HL-60/S4 treated with phorbol 12-myristate 13-acetate at 8.2 ng/mL for 4 days and 3 days (cell line): ENCODE measurements around the gene MPP3.

Experiments used
- in situ Hi-C: fragments of 300-500 bp; cut with MboI; formaldehyde crosslinking; loops from 2 replicates; pipeline ENCODE4 v1.15.0; 2022; ENCODE audit warnings: low sequenced_read_pairs

Gene MPP3

DNA sequence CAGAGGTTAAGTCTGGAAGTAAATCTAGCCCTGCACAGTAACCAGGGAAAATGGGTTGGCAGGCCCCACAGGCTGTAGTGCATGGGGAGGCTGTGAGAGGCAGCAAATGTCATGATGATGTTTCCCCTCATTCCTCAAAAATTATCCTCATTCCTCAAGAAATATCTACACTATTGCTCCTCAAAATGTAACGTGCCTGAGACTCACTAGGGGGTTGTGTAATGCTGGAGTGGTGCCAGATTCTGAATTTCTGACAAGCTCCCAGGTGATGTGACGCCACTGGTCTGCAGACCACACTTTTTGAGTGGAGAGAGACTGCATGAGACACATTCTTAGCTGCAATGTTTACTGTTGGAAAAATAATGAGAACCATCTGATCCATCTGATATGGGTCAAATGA is 1.2 kb upstream of the MPP3 start:
- in situ Hi-C loops: no loop called here

DNA sequence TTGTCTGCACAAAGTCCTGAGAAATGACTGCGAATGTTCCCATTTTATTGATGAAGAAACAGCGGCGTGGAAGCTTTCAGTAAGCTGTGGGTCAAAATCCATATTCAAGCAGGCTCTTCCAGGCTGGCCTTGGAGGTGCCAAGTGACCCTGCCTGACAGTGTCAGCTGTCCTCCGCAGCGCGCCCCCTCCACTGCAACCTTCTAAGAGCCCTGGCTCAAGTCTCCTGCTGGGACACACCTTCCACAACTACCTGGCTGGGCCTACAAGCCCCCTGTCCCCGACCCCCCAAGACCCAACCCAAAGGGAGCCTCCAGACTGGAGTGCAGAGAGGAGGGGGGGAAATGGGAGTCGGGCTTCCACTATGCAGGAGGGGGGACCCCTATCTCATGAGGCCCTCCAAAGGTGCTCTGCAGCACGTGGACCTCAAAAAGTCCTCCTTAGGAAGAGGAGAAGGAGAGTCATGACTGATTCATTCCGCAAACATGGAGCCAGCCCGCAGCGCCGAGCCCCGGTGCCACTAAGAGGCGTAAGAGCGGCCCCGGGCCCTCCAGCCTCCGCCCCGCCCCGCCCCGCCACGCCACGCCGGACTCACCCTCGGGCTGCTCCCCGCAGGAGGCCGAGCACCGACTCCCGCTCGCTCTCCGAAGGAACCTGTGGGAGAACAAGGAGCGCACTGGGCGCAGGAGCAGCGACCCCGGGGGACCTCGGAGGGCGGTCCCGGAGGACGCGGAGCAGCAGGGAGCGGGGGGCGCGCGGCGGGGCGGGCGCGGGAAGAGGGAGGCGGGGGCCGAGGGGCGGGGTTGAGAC is 574 bp downstream of the MPP3 start:
- in situ Hi-C loops: no loop called here

DNA sequence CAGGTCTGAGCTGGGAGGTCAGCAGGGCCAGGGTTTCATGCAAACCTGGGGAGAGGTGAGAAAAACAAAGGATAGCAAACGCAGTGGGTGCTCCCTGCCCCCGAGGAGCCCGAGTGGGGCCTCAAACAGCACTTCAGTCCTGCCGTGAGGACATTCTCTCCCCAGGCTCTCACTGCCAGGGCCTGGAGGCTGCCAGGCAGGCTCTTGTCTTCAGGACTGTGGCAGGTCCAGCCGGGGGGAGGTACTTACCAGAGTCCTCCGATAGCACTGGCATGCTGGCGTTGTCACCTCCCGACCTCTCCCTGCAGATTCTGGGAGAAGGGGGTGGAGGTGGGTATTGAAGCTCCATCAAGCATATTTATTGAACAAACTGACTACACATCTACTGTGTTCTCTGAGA is 1.3 kb downstream of the MPP3 start:
- in situ Hi-C loops: no loop called here

DNA sequence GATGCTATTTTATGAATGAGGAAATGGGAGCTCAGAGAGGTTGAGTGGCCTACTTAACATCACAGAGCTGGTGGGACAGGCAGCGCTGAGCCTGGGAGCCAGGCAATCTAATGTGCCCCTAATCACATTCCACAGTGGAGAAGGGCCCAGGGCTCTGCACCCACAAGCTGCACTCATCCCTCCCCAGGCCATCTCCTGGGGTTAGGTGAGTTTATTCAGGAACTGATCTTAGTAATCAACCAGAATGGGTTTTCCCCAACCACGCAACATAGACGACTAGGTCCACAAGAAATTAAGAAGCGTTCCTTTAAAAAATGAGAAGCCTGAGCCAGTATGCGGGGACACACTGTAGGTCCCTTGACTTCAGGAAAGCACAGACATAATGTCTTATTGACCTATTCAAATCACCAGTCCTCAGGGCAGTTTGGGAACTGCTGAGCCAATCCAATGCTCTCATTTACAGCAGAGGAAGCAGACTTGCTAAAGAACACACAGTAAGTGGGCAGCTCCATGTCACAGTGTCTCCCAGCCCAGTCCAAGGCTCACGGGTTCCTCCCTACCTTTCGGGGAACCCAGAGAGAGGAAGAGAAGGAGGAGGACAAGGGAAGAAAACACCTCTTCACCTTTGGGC is 2.3 kb downstream of the MPP3 start:
- in situ Hi-C loops: no loop called here

DNA sequence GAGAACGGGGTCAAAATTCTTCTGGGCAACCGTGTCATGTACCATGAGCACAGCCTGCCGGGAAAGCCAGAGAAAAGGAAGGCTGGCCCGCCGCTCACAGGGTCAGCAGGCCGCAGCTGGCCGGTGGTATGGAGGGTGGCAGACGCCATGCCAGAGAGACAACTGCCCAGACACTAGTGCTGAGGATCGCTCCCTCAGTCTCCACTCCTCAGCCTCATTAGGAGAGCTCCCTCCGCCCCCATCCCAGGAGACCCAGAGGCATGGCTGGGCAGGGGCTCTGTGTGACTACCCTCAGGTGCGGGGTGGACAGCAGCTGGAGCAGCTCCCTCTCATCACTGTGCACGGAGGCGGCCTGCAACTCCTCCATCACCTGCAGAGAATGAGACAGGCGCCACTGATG is 3.2 kb downstream of the MPP3 start:
- in situ Hi-C loops: no loop called here

DNA sequence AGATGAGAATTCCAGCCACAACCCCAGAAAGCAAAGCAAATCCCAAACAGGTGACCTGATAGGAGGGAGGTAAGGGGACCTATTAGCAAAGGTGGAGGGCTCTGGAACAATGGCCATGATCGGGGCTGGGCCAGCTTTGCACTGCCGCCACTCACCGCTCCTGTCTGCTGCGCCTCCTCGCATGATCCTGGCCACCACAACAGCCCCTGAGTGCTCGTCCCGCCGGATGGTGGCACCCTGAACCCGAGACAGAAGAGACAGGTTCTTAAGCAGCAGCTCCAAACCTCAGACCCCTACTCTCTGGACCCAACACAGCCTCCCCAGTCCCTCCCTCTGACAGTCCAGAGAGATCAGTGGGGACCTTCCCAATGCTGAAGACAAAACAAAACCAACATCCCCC is 5.3 kb downstream of the MPP3 start:
- in situ Hi-C loops: no loop called here

DNA sequence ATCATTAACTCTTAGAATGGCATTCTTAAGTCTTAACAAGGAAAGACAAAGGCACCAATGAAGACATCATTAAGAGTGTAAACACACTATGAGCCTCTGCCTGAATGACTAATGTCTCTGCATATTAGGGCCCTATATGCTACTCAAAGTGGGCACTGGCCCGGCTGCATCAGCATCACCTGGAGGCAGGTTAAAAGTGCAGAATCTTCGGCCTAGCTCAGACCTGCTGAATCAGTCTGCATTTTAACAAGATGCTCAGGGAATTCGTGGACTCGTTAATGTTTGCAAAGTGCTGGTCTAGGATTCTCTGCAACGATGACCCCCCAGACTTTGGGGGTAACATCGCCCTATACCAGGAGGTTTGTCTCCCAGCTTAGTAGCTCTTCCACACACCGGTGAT is 6.7 kb downstream of the MPP3 start:
- in situ Hi-C loops: no loop called here

DNA sequence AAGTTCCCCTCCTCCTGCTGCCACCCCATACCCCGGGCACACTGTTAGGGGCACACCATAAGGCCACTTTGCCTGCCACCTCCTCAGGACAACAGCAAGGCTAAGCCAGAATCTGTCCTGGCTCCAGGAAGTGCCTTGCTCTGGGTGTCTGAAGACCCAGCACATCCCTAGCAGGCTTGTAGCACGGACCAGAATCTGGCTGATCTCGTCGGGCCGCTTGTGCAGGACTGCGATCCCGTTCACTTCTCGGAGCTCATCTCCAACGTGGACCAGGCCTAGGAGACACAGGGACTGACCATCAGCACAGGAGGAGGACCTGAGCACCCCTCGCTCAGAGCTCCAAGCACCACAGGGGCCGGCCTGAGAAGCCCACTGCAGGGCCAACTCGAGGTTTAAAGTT is 7.4 kb downstream of the MPP3 start:
- in situ Hi-C loops: no loop called here

DNA sequence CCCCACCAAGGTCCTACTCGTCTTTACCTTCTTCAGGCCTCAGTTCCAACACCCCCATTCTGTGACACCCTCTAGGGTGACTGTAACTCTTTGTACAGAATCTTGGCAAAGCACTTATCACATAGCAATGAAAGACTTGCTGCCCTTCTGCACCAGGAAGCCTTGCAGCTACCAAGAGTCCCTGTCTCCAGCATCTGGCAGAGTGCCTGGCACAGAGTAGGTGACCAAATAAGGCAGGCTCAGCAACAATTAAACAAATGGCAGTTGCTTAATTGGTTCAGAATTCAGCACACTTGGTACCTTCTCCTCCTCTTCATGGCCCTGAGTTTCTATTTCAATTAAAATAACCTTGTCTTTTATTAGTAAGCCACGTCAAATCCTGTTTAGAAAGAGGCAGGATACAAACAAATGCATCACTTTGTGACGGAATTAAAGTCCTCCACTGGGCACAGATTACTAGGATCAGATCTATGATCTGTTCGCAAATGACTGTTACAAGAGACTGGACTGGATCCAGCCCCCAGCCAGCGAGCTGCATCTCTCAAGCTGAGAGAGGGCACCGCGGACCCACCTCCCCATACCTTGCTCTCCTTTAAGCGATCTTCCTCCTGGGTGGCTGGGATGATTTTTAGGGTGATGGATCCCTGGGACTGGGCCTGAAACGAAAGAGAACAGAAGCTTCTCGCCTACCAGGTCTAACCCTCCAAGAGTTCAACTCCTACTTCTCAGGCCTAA is 9.4 kb downstream of the MPP3 start:
- in situ Hi-C loops: no loop called here

DNA sequence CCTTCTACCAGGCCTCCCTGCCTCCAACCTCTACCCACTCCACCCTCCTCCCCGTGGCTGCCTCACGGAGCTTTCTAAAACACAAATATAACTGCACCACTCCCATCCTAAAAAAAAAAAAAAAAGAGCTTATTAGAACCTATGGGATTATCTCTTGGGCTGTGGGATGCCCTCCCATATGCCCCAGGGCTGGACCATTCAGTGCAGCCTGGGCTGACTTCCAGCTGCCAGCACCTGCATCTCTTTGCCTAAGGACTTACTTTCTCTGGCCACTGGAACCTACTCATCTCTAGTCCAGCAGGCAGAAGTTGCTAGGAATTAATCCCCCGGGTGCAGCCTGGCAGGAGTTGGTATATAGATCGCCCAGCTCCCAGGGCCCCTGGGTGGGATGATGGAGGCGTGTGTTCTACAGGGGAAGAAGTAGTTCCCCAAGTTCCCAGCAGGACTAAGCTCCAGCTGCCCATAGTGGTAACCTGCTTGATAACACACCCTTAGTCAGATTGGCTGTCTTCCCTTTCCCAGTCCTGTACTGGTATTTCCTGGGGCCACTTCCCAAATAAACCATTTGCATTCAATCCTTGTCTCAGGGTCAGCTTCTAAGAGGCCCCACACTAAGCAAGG is 10.3 kb downstream of the MPP3 start:
- in situ Hi-C loops: no loop called here

DNA sequence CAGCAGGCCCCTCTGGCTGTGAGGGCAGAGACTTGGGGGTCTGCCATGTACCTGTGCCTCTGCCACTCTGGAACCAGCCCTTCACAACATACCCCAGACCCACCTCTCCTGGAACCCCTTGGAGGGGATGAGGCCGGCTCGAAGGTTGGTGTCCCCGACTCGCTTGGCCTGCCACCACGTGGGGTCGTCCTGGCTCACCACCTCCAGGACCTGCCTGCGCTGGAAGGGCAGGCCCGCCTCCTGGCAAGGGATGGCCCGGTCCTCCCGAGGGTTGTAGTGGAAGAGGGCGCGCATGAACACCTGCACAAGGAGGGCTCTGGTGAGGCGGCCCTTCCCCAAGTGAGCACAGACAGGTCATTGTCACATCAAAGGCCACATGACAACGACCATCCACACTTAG is 12.2 kb downstream of the MPP3 start:
- in situ Hi-C loops: no loop called here

DNA sequence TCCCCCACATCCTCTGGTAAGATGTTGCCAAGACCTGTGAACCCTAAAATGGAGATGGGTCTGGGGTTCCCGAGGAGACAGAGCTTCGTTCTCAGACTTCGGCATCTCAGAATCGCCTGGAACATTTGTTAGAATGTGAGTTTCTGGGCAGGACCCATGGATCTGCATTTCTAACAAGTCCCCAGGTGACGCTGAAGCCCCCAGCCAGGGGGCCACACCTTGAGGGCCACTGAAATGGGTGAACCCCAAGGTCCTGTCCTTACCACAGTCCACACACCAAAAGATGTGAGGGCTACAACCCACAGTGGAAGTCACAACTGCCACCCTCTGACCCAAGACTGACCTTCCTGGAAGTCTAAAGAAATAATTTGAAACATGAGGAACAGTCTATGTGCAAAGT is 14.0 kb downstream of the MPP3 start:
- in situ Hi-C loops: no loop called here

DNA sequence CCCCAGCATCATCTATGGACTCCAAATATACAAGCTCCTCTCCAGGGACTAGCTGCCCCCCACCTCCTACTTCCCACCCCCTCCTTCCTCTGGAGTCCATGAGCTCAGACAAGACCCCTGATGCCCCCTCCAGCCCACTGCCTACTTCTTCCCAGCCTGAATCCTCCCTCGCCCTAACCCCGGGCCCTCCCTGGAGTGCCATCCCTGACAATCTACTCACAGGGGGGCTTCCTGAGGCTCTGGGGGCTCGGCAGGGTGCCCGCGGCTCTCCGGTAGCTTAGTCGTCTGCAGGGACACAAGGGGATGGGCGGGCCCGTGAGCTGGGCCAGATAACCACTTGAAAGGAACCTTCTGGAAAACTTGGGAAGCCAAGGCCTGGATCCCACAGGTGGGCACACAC is 15.1 kb downstream of the MPP3 start:
- in situ Hi-C loops: no loop called here

DNA sequence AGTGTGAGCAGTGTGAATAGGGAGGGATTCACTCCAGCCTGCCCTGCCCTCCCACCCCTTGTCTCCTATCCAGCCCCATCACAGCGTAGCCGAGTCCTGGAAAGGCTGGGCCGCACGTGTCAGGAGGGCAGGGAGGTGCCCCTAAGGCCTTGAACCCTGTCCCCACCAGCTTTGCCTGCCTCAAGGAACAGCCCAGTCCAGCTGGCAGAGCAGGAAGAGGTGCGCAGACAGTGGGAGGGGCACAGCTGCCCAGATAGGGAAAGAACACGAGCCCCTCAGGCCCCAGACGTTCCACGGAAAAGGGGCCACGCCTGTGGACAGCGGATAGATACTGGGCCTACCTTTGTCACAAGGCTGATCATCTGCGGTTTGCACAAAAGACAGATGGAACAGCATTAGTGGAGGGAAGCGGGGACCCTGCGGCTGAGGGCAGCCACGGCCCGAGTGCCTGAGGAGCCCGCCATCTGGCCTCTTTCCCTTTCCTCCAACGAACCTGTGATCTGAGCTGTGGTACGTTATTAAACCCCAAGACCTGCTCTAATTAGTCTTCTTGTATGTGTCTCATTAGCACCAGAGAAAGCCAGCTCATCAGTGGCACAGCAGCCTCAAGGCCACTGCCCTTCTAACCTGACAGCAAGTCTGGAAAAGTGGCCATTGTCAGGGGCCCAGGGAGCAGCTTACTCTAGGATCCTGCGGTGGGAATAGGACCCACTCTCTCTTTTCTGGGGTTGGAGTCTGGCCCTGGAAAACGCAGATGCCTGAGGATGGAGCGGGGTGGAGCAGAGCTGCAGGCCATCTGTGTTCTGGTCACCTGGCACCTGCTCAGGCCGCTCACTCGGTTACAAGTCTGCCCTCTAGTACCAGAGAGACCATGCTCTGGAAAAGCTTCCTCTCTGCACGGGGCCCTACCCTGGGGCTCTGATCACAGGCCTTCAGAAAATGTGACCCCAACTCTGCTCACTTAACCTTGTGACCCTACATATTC is 16.3 kb downstream of the MPP3 start:
- in situ Hi-C loops: no loop called here

DNA sequence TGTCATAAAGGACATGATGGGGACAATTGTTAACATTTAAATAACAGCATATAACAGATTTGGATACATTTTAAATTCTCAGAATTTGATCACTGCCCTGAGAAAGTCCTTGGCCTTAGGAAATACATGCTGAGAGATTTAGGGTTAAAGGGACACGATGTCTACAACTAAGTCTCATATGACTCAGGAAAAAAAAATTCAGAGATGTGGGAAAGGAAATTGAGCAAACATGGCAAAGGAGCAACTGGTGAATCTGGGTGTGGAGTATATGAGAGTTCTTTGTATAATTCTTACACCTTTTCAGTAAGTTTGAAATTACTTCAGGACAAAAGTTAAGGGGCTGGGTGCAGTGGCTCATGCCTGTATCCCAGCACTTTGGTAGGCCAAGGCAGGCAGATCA is 18.2 kb downstream of the MPP3 start:
- in situ Hi-C loops: no loop called here

DNA sequence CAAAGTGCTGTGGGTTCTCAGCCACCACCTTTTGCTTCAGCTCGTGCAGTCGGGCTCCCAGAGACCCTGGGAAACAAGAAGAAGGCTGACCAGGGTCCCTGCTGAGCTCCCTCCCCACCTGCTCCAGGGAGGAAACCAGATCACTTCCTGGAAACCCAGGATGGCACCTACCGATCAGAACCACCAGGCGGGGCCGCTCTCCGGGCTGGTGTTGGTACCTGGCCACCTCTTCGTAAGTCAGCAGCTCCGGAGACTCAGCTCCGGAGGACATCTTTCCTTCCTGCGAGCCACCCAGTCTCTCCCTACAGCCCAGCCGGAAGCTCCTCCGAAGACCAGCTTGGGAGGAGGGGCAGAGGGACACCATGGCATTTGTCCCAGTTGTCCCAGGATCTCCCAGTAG is 18.9 kb downstream of the MPP3 start:
- in situ Hi-C loops: no loop called here

DNA sequence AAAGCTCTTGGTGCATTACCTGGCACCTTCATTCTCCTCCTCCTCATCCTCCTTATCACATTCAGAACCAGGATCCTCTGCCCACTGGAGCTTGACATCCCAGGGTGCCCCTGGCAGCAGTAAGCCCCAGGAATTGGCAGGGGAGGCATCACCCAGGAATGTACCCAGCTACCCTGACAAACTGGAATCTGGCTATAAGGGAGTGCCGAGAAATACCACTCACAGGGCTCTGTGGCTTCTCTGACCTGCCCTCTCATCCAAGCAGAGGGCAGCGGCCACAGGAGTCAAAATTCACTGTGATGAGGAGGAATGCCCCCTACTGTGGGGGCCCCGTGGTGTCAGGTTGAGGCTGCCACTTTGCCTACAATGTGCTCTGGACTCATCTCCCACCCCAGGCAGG is 19.6 kb downstream of the MPP3 start:
- in situ Hi-C loops: no loop called here

DNA sequence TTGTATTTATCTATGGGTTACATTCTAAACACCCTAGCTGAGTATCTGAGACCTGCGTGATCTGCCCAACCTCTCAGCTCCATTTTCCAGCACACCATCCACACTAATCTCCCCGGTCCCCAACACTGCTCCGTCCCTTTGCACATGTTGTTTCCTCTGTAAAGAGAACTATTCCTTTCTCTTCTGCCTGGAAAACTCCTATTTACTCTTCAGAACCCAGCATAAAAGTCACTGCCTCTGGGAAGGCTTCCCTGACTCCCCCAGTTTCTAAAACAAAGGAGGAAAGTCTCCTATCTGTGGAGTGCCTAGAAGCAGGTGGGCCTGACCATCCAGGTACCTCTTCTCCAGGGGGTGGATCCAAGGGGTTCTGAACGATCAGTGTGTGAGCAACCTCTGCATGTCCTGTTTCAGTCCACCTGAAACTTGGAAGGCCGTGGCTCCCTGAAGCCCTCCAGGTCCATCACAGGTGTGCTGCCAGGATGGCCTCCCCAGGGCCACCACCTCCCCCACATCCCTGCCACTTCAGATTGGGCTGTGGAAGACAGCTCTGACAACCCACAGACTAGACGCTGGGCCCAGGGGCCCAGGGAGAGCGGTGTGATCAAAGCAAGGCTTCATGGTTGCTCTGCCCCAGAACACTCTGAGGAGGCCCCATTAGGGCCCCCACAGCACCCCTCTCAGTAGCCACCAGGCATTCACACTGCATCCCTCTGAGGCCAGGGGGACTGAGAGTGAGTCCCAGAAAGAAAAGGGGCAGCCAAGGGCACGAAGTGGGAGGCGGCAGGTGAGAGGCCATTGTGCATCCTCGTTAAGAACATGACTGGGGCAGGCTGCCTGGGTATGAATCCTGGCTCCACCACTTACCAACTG is 20.3 kb downstream of the MPP3 start:
- in situ Hi-C loops: no loop called here

DNA sequence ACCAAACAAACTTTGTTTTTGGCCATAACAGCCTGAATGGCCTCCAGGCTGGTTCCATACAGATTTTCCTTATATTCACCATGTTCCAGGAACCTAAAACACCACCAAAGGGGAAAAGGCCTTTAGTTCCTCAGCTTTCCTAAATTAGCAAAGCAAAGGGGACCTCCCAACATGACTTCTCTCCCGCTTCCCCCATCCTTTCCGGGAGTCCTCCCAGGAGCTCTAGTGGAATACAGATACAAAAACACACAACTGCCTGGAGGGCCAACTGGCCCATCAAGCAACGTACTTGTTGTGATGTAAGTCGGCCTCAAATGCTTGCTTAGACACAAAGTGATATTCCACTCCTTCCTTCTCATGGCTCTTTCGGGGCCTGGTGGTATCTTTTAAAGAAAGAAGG is 22.1 kb downstream of the MPP3 start:
- in situ Hi-C loops: no loop called here
